ENCODE results near the gene RMND5A.
A peak's percentile ranks its signal among the peaks of the same experiment; 100 is the strongest.
"Not testable (repeated sequence)": the region's sequence is repeated elsewhere in the genome, so short reads cannot be mapped to it uniquely, and the experiment has no call there.

Gene RMND5A

DNA sequence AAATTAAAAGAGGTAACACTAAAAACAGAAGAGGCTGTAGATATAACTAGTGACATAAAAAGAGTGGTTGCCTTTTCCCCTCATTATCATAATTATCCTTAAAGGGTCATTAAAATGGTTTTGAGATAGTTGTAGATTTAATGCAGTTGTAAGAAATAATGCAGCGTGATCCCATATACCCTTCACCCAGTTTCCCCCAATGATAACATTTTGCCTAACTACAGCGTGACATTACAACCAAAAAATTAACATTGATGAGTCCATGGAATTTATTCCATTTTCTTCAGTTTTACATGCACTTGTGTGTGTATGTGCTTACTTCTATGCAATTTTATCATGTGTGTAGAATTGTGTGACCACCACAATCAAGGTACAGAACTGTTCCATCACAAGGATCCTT lies 13.2 kb upstream of the RMND5A start:
- TF ChIP-seq, protein P1, sequence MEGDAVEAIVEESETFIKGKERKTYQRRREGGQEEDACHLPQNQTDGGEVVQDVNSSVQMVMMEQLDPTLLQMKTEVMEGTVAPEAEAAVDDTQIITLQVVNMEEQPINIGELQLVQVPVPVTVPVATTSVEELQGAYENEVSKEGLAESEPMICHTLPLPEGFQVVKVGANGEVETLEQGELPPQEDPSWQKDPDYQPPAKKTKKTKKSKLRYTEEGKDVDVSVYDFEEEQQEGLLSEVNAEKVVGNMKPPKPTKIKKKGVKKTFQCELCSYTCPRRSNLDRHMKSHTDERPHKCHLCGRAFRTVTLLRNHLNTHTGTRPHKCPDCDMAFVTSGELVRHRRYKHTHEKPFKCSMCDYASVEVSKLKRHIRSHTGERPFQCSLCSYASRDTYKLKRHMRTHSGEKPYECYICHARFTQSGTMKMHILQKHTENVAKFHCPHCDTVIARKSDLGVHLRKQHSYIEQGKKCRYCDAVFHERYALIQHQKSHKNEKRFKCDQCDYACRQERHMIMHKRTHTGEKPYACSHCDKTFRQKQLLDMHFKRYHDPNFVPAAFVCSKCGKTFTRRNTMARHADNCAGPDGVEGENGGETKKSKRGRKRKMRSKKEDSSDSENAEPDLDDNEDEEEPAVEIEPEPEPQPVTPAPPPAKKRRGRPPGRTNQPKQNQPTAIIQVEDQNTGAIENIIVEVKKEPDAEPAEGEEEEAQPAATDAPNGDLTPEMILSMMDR (IDR thresholded peaks at IDR 0.05; ENCODE audit: control insufficient read depth, insufficient read depth, low read depth, low read length, missing control alignments) = no peak
- H3K4me3 ChIP-seq (ENCODE audit: control insufficient read depth, low read depth, low read length) = no peak overlapping the region
- DNase-seq (ENCODE audit: low read depth) = no peak

DNA sequence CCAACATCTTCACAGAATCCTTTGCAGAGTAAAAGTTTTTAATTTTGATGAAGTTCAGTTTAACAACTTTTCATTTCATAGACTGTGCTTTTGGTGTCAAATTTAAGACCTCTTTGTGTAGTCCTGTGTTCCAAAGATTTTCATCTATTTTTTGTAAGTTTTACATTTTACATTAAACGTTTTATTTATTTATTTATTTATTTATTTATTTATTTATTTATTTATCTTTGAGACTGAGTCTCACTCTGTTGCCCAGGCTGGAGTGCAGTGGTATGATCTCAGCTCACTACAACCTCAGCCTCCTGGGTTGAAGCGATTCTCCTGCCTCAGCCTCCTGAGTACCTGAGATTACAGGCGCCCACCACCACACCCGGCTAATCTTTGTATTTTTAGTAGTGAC lies 12.0 kb upstream of the RMND5A start:
- not testable (repeated sequence) for H3K4me3 ChIP-seq (ENCODE audit: control insufficient read depth, low read depth, low read length); DNase-seq (ENCODE audit: low read depth)

DNA sequence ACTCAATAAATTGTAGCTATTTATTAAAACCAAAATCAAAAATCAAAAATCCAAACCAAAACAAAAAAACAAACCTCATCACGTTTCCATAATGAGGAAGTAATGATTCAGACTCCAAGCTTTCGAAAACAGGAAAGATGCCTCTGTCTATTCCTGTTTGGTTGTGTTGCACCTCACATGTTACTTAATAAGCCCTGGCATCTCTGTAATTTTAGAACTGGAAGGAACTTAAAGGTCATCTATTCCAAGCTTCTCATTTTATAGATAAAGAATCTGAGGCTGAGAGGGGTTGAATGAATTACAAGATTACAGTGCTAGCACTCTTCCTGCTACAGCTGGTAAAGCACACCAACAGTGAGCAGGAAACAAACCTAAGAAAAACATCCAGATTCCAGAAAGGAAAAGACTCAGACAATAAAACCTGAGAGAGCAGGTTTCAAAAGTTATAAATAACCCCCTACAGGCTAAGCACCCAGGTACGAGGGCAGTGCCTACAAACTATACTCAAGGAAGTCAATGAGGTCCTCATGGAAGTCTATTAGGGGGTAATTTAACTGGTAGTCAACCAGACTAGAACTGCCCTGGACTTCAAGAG lies 5.4 kb upstream of the RMND5A start:
- DNase-seq (ENCODE audit: low read depth) = not testable (repeated sequence)

DNA sequence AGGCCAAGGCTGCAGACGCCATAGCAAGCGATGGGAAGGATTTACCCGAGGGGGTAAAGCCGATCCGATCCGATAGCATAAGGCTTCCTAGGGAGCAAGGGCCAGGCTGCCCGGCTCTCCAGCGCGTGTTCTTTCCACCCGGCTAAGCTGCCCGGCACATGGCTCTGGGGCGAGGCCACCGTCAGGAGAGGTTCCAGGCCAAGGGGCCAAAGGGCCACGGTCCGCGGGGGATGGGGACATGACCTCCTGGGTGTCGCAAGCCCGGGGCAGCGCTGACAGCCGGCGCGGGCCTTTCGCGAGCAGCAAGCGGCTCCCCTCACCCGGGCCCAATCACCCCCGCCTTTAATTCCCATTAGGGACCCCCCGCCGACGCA lies 841 bp upstream of the RMND5A start:
- not testable (repeated sequence) for DNase-seq (ENCODE audit: low read depth)
- H3K4me3 ChIP-seq (ENCODE audit: control insufficient read depth, low read depth, low read length) = peak overlapping the region; percentile 40

More for the DNA sequence above, 5.4 kb upstream of the RMND5A start:
- H3K4me3 ChIP-seq (ENCODE audit: control insufficient read depth, low read depth, low read length) = not testable (repeated sequence)

DNA sequence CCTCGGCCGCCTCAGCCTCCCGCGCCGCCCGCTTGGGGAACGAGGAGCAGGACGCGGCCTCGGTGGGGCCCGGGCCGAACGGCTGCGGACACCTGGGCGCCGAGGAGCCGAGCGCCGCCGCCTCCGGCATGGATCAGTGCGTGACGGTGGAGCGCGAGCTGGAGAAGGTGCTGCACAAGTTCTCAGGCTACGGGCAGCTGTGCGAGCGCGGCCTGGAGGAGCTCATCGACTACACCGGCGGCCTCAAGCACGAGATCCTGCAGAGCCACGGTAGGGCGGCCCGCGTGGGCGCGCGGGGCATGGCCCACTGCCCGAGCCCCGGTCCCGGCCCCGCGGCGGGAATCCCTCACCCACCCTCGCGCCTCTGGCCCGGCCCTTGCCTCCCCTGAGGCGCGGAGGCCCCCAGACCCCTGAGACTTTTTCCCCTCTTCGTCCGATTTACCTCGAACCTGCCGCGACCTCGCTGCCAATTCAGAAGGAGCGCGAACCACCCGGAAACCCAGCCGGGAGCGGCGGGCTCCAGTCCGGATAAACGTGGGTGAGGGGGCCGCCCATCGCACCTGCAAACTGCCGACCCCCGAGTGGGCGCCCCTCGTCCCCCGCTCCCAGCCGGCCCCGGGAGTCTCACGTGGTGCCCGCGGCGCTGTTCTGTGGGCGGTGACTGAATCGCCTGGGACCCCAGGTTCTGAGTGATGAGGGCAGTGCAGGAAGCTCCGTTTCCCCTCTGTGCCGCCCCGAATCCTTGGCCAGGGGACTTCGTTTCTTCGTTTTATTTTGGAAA lies 639 bp downstream of the RMND5A start:
- DNase-seq (ENCODE audit: low read depth) = not testable (repeated sequence)
- peak overlapping the region; percentile 67 for H3K4me3 ChIP-seq (ENCODE audit: control insufficient read depth, low read depth, low read length)

DNA sequence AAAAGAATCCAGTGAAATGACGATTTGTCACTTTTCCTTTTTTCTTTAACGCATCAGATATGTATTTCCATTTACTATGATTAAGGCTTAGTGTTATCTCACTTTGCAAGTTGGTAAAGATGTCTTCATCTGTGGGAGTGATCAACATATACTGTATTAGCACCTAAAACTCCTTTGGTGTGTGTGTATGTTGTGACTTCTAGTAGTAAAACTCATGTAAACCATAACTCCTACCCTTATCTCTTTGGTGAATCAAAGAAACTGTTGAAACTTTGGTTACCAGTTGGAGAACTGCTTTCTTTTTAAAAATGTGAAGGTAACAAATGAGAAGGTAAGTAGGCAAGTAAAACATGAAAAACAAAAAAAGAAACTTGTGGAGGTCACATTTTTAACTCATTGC lies 5.6 kb downstream of the RMND5A start:
- not testable (repeated sequence) for H3K4me3 ChIP-seq (ENCODE audit: control insufficient read depth, low read depth, low read length); DNase-seq (ENCODE audit: low read depth)

DNA sequence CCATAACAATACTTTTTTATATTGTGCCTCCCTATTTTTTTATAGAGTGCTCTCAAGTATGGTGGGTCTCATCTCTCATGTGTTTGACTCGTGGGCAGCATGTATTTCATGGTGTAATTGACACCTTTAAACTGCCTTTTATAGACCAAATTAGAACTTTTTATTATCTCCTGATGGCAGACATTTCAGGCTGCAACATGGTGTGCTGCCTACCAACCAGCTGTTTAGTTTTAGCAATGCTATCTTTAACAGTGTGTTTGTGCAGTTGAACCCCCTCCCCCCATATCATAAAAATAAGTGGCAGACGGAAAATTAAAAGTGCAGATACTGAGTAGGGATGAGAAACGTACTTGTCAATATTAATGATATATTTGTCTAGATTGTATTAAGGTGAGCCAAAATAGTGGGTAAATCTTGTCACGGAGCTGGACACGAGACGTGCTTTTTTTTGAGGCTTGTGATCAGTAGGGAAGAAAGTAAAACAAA lies 12.0 kb downstream of the RMND5A start:
- H3K4me3 ChIP-seq (ENCODE audit: control insufficient read depth, low read depth, low read length); DNase-seq (ENCODE audit: low read depth): not testable (repeated sequence)

DNA sequence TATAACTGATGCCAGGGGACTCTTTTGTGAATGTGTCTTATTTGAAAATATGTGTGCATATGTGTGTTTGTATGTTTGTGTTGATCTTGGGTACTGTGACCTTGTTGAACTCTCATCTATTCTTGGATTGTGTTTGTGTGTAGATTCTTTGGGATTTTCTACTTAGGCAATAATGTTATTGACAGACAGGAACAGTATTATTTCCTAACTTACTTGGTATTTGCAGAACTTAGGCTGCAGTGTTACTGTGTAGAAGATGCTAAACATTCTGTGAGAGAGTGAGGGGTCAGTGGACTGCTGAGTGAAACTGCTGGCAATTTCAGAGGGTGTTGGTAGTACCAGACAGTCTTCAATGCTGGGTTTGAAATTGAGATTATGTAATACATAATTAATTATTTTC lies 12.7 kb downstream of the RMND5A start:
- not testable (repeated sequence) for DNase-seq (ENCODE audit: low read depth); H3K4me3 ChIP-seq (ENCODE audit: control insufficient read depth, low read depth, low read length)

DNA sequence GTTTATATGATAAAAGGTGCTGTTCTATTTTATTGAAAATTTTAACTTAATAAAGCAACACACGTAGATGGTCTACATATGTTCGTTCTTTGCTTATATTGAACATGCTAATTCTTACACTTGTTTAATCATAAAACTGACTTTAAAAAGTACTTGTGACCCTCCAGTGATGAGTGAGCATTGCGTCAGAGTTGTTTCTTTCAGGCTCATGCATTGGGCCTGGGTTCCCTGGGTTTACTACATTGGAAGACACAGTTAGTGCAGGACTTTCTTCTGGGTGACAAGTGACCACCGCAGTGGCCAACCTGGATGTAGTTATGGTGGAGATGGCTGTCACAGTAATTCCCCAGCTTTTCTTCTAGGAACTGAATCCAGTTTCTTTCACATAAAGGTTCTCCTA lies 13.4 kb downstream of the RMND5A start:
- not testable (repeated sequence) for DNase-seq (ENCODE audit: low read depth); H3K4me3 ChIP-seq (ENCODE audit: control insufficient read depth, low read depth, low read length)

DNA sequence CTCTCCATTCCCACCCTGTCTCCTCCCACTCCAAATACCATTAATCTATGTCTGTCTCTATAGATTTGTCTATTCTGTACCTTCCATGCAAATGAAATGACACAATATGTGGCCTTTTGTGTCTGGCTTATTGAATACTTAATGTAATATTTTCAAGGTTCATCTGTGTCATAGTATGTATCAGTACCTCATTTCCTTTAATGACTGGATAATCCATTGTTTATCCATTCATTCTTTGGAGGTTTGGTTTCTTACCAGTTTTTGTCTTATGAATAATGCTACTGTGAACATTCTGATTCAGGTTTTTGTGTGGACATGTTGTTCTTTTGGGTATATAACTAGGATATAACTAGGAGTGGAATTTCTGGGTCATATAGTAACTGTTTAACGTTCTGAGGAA lies 14.8 kb downstream of the RMND5A start:
- H3K4me3 ChIP-seq (ENCODE audit: control insufficient read depth, low read depth, low read length); DNase-seq (ENCODE audit: low read depth): not testable (repeated sequence)

DNA sequence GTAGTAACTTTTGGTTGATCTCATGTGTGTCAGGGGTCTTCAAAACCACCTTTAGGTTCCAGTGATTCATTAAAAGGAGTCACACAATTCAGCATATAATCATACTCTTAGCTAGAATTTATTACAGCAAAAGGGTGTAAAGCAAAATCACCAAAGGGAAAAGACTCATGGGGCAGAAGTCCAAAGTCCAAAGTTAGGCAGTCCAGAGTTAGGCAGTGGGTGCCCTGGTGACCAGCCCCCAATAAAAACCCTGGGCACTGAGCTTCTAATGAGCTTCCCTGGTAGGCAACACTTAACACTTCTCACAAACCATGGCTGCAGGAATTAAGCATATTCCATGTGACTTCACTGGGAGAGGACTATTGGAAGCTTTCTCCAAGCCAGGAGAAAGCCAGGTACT lies 19.4 kb downstream of the RMND5A start:
- H3K4me3 ChIP-seq (ENCODE audit: control insufficient read depth, low read depth, low read length); DNase-seq (ENCODE audit: low read depth): not testable (repeated sequence)

DNA sequence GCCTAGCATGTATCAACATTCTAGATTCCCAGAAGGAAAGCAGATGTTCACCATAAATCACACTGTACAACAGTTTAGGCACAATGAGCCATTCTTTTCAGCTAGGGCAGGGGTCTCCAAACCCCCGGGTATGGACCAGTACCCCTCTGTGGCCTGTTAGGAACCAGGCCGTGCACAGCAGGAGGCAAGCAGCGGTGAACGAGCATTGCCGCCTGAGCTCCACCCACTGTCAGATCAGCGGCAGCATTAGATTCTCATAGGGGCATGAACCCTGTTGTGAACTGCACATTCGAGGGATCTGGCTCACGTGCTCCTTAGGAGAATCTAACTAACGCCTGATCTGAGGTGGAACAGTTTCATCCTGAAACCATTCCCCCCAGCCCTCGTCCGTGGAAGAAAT lies 19.8 kb downstream of the RMND5A start:
- H3K4me3 ChIP-seq (ENCODE audit: control insufficient read depth, low read depth, low read length); DNase-seq (ENCODE audit: low read depth): not testable (repeated sequence)

DNA sequence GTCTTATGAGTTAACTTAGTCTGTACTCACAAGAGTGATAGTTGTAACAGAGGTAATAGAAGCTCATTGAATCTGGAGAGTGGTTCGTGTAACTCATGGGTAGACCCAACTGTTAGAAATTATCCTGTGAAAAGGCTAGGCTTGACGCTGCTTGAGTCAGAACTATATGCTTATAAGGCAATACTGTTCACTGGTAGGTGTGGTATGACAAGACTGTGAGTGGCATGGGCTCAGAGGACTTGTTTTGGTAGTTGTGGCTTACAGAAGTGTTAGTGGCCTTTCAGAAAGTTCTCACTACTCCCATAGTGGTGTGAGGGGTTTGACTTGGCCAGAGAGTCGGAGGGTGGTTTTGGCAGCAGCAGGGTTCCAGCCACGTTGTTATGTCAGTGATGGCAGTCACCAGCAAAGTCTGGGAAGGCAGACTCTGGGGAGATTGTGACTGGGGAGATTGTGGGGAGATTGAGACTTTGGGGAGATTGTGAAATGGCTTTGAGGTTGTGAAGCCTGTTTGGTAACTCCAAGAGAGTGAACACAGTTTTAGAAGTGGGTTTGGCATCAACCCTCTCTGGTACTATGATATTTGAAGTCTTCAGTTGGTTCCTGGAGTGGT lies 21.9 kb downstream of the RMND5A start:
- not testable (repeated sequence) for H3K4me3 ChIP-seq (ENCODE audit: control insufficient read depth, low read depth, low read length); DNase-seq (ENCODE audit: low read depth)

Data from AG09309 (cell line).